ENCODE results near the gene FCN1.

DNA sequence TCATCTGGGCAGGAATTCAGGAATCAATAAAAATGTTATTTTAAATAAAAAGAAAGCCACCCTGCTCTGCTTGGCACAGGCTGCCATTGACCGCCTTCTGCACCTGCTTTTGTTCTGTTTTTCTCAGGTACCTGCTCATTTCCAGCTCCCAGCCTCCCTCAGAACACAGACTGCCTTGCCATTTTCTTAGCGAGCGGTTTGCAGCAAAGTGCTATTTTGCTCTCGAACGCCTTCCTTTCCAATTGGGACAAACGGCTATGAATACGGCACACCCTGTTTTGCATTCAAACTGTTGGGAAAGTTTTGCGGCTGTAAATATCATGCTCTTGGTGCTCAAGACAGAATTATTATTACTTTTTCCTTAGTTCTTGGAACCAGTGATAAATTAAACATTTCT lies 25.1 kb upstream of the FCN1 start:
- TF ChIP-seq EZH2phosphoT487 (IDR thresholded peaks at IDR 0.05; ENCODE audit: borderline replicate concordance) = no peak
- TF ChIP-seq, protein P1, sequence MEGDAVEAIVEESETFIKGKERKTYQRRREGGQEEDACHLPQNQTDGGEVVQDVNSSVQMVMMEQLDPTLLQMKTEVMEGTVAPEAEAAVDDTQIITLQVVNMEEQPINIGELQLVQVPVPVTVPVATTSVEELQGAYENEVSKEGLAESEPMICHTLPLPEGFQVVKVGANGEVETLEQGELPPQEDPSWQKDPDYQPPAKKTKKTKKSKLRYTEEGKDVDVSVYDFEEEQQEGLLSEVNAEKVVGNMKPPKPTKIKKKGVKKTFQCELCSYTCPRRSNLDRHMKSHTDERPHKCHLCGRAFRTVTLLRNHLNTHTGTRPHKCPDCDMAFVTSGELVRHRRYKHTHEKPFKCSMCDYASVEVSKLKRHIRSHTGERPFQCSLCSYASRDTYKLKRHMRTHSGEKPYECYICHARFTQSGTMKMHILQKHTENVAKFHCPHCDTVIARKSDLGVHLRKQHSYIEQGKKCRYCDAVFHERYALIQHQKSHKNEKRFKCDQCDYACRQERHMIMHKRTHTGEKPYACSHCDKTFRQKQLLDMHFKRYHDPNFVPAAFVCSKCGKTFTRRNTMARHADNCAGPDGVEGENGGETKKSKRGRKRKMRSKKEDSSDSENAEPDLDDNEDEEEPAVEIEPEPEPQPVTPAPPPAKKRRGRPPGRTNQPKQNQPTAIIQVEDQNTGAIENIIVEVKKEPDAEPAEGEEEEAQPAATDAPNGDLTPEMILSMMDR (conservative IDR thresholded peaks at IDR 0.05; ENCODE audit: low read length) = no peak

Data from Loucy (cell line).